ENCODE results near the gene EME2.

Gene EME2

GRCh38 chr16:1779741-1780676, 7.4 kb downstream of the EME2 start:
- DNase-seq = no peak

- no peak for DNase-seq
Observed at GRCh38 chr16:1780677-1781072, 8.1 kb downstream of the EME2 start.

- no peak for DNase-seq
Observed at GRCh38 chr16:1781254-1781653, 8.6 kb downstream of the EME2 start.

GRCh38 chr16:1781758-1782407, 9.3 kb downstream of the EME2 start:
- no peak for DNase-seq

- peak; percentile 99 for DNase-seq
Observed at GRCh38 chr16:1782408-1783264, 10.0 kb downstream of the EME2 start, which contains the start of the genes NUBP2 and SPSB3. NUBP2 (plus strand) TSS chr16:1782960; CDS start chr16:1783021, 61 bp downstream. SPSB3 (minus strand) TSS chr16:1782571; CDS start chr16:1781483, 1,088 bp downstream.

GRCh38 chr16:1784977-1785845, 12.6 kb downstream of the EME2 start:
- DNase-seq = no peak

GRCh38 chr16:1785846-1786170, 13.2 kb downstream of the EME2 start:
- no peak for DNase-seq

- no peak for DNase-seq
Observed at GRCh38 chr16:1786242-1787055, 13.8 kb downstream of the EME2 start.

GRCh38 chr16:1787056-1787321, 14.4 kb downstream of the EME2 start:
- DNase-seq = no peak

- DNase-seq = no peak
Observed at GRCh38 chr16:1787322-1788094, 14.9 kb downstream of the EME2 start.

GRCh38 chr16:1788095-1788707, 15.6 kb downstream of the EME2 start:
- no peak for DNase-seq

- DNase-seq = no peak
Observed at GRCh38 chr16:1788708-1789100, 16.1 kb downstream of the EME2 start.

GRCh38 chr16:1789643-1790045, 17.0 kb downstream of the EME2 start:
- no peak for DNase-seq

GRCh38 chr16:1790261-1790610, 17.6 kb downstream of the EME2 start:
- no peak for DNase-seq

- DNase-seq = no peak
Observed at GRCh38 chr16:1790611-1791255, 18.1 kb downstream of the EME2 start.

- DNase-seq = no peak
Observed at GRCh38 chr16:1791256-1791942, 18.8 kb downstream of the EME2 start.

- DNase-seq = no peak
Observed at GRCh38 chr16:1791943-1792812, 19.6 kb downstream of the EME2 start.
